ENCODE data around the gene ATP5MC2.

ATP5MC2 gene

GRCh38 chr12:53713516-53713915 is 37.6 kb upstream of the ATP5MC2 start:
- no peak for TF ChIP-seq CTCF (IDR thresholded peaks at IDR 0.05; ENCODE audit: low read depth, low read length)
- no peak overlapping the region for H3K4me3 ChIP-seq (ENCODE audit: low read depth, low read length)

- TF ChIP-seq CTCF (IDR thresholded peaks at IDR 0.05; ENCODE audit: low read depth, low read length), result no peak
- no peak overlapping the region for H3K4me3 ChIP-seq (ENCODE audit: low read depth, low read length)
Measured at GRCh38 chr12:53712059-53712643, 36.3 kb upstream of the ATP5MC2 start.

GRCh38 chr12:53710091-53710490 is 34.2 kb upstream of the ATP5MC2 start:
- no peak overlapping the region for H3K4me3 ChIP-seq (ENCODE audit: low read depth, low read length)
- no peak for TF ChIP-seq CTCF (IDR thresholded peaks at IDR 0.05; ENCODE audit: low read depth, low read length)

- TF ChIP-seq CTCF (IDR thresholded peaks at IDR 0.05; ENCODE audit: low read depth, low read length), result no peak
- no peak overlapping the region for H3K4me3 ChIP-seq (ENCODE audit: low read depth, low read length)
Measured at GRCh38 chr12:53709671-53710070, 33.8 kb upstream of the ATP5MC2 start.

- TF ChIP-seq CTCF (IDR thresholded peaks at IDR 0.05; ENCODE audit: low read depth, low read length), result no peak
Measured at GRCh38 chr12:53706080-53706479, 30.2 kb upstream of the ATP5MC2 start.

GRCh38 chr12:53703756-53704155 is 27.9 kb upstream of the ATP5MC2 start:
- TF ChIP-seq CTCF (IDR thresholded peaks at IDR 0.05; ENCODE audit: low read depth, low read length), result no peak
- no peak overlapping the region for H3K4me3 ChIP-seq (ENCODE audit: low read depth, low read length)

More at GRCh38 chr12:53706080-53706479, 30.2 kb upstream of the ATP5MC2 start:
- no peak overlapping the region for H3K4me3 ChIP-seq (ENCODE audit: low read depth, low read length)

- H3K4me3 ChIP-seq (ENCODE audit: low read depth, low read length), result no peak overlapping the region
- peak; percentile 85 for TF ChIP-seq CTCF (IDR thresholded peaks at IDR 0.05; ENCODE audit: low read depth, low read length)
Measured at GRCh38 chr12:53701518-53702264, 25.8 kb upstream of the ATP5MC2 start.
